Skeletal muscle satellite cell (primary cell): Measurements from ENCODE around the gene VPS11. TPM values are rescaled to one million over a fixed set of nuclear protein-coding genes. Genes with fewer than 3 reads are reported as not detected.
A peak's percentile ranks its signal among the peaks of the same experiment; 100 is the strongest.

Experiments
- H3K27me3 ChIP-seq: 2 replicates; pipeline ENCODE4 v1.7.0; 2013; ENCODE audit warnings: low read length; ENCODE audit not compliant: control insufficient read depth, insufficient read depth
- H3K36me3 ChIP-seq: 2 replicates; pipeline ENCODE4 v1.7.0; 2013; ENCODE audit warnings: mild to moderate bottlenecking, control low read depth, low read length; ENCODE audit not compliant: insufficient read depth
- H3K4me1 ChIP-seq: 2 replicates; pipeline ENCODE4 v1.7.0; 2013; ENCODE audit warnings: low read length; ENCODE audit not compliant: control insufficient read depth, insufficient read depth
- H3K4me2 ChIP-seq: 2 replicates; pipeline ENCODE4 v1.7.0; 2013; ENCODE audit warnings: mild to moderate bottlenecking, low read length
- H3K4me3 ChIP-seq: 2 replicates; pipeline ENCODE4 v1.7.0; 2013; ENCODE audit warnings: low read length
- H3K9ac ChIP-seq: 2 replicates; pipeline ENCODE4 v1.7.0; 2013; ENCODE audit warnings: mild to moderate bottlenecking, low read depth, low read length, moderate library complexity
- H3K9me3 ChIP-seq: replicated peaks from 2 replicates; pipeline ENCODE4 v1.7.0; 2013; ENCODE audit warnings: mild to moderate bottlenecking, control low read depth, low read length
- total RNA-seq: library from RNA; depleted of rRNA; stranded (reverse); fragments of >200 nt; gene quantifications from 2 replicates; pipeline ENCODE4 v1.2.3, GENCODE V29; 2012; rRNA removed

VPS11 gene
- total RNA-seq = 18.6 and 21.0 TPM in 2 replicates

DNA sequence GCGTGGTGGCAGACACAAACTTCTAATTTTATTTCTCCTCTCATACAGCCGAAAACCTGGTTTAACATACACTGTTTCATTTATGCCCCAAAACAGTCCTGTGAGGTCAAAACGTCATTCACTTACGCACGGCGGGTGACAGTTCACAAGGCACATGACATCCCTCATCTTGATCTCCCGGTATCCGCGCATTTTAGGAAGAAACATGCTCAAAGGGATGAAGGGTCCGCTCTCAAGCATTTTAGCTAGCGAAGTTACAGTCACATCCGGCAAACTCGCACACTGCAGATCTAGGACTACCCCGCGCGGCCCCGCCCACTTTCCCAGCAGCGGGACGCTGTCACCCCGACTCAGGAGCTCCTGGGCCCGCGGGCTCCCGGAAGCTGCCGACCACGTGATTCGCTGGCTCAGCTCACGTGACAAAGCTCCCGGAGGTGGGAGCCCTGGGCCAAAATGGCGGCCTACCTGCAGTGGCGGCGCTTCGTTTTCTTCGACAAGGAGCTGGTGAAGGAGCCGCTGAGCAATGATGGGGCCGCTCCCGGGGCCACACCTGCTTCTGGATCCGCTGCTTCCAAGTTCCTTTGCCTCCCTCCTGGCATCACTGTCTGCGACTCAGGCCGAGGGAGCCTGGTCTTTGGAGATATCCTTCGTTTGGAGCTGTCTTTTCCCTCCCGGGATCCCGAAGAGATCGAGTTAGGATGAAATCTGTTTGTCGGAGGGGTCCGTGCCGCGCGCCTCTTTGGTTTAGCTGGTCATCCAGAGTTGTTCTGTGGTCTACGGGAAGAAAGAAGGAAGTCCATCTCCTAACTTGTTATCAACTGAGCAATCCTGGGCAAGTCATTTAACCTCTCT is at the start of gene VPS11:
Gene VPS11, plus strand, starts transcription at position 448 of the 852 bp plus-strand sequence. Its CDS starts 6 bp downstream, at position 454.
- Histone ChIP-seq H3K36me3 (peaks cover 15% of the 10 kb centered on the region), H3K27me3 (no peaks in the 10 kb centered on the region), H3K9ac (peak within 1 kb of the TSS; percentile 93), H3K4me3 (peak within 1 kb of the TSS; percentile 91), H3K4me2 (peak within 1 kb of the TSS; percentile 83), H3K4me1 (peaks cover 10% of the 10 kb centered on the region), H3K9me3 (no peaks in the 10 kb centered on the region)

DNA sequence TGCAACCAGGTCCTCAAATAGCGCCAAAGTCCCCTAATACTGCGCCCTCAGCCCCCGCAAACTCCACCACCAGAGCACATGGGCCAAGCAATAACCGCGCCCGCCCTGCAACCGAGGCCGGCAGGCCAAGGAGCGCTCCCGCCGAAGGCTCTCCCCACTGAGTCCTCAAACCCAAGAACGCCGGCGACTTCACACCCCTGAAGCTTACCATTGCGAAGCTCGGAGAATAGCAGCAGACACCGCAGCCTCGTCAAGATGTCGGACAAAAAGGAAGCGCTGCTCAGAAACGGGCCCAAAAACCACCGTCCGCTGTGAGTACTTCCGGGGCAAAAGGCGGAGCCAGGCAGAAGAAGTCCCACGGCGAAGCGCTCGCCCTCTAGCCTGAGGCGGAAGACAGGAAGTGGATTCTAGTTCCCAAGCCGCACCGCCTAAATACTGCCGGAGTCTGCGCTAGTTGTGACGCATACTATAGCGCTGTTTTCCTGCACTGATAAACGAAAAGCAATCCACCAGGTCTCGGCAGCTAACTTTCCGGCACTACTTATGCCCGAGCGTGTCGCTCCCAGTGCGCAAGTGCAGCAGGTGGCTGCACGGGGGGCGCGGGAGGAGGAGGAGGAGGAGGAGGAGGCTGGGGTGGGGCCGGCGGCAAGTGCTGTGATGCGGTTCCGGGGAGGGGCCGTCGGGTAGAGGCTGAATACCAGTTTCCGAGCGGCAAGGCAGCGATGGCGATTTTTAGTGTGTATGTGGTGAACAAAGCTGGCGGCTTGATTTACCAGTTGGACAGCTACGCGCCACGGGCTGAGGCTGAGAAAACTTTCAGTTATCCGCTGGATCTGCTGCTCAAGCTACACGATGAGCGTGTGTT is 49.3 kb upstream of the VPS11 start, which contains the start of the genes RPS25 and TRAPPC4:
Gene RPS25, minus strand, starts transcription at position 270 of the 865 bp plus-strand sequence. Its CDS starts 59 bp downstream, at position 211.
Gene TRAPPC4, plus strand, starts transcription at position 693 of the 865 bp plus-strand sequence. Its CDS starts 30 bp downstream, at position 723.
- Histone ChIP-seq H3K36me3 (peaks cover 46% of the 10 kb centered on the region), H3K27me3 (no peaks in the 10 kb centered on the region), H3K9me3 (no peaks in the 10 kb centered on the region), H3K4me3 (peak within 1 kb of the TSS; percentile 76), H3K9ac (peak within 1 kb of the TSS; percentile 92), H3K4me2 (peak within 1 kb of the TSS; percentile 92), H3K4me1 (peaks cover 15% of the 10 kb centered on the region)

DNA sequence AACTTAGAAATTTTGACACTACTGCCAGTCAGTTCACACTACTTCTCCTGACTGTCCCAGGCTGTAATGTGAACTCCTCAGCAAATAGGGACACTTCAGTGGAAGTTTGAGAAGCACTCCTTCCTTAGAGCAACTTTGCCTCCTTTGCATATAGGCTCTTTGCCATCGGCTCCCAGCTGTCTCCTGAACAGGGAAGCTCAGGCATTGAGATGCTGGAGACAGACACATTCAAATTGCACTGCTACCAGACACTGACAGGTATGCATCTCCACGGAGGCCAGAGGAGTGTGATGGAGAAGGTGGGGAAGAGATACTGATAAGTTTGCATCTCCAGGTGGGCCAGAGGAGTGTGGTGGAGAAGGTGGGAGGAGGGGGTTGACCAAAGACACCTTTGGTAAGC is 47.6 kb upstream of the VPS11 start:
- Histone ChIP-seq H3K9ac (peak overlapping the region; percentile 92), H3K9me3 (no peaks in the 10 kb centered on the region), H3K4me3 (peak overlapping the region; percentile 76), H3K4me1 (peaks cover 18% of the 10 kb centered on the region), H3K4me2 (peak overlapping the region; percentile 92), H3K36me3 (peaks cover 49% of the 10 kb centered on the region), H3K27me3 (no peaks in the 10 kb centered on the region)

DNA sequence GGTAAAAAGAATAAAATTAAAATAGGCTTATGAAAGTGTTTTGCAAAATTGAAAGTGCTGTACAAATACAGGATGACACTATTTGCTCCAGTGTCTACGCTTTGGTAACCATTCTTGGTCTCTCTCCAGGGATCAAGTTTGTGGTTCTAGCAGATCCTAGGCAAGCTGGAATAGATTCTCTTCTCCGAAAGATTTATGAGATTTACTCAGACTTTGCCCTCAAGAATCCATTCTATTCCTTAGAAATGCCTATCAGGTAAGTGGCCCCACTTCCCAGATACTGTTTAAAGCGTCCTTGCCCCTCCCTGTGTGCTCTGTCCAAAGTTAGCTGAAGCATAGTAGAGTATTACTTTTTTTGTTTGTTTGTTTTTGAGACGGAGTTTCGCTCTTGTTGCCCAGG is 46.0 kb upstream of the VPS11 start:
- no peaks in the 10 kb centered on the region for H3K9me3 ChIP-seq
- no peak overlapping the region for H3K4me3 ChIP-seq
- no peak overlapping the region for H3K4me2 ChIP-seq
- peaks cover 38% of the 10 kb centered on the region for H3K36me3 ChIP-seq
- H3K27me3 ChIP-seq = no peaks in the 10 kb centered on the region
- H3K4me1 ChIP-seq = peaks cover 11% of the 10 kb centered on the region
- H3K9ac ChIP-seq = no peak overlapping the region

DNA sequence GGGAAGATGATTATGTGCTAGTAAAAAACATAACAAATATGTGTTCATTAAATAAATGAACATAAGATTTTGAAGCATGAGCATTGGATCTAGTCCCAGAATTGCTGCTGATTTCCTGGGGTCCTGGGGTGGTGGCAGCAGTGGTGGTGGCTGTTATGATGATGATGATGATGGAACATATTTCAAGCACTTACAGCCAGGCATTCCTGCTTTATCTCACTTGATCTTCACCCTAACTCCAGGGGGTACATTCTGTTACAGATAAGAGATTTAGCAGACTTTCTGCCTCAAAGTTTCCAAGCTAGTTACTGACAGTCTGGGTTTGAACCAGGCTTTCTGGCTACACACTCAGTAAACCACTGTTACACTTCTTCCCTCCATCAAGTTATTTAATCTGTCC is 43.9 kb upstream of the VPS11 start:
- no peak overlapping the region for H3K9ac ChIP-seq
- peaks cover 36% of the 10 kb centered on the region for H3K36me3 ChIP-seq
- H3K4me3 ChIP-seq = no peak overlapping the region
- peaks cover 7% of the 10 kb centered on the region for H3K4me1 ChIP-seq
- no peak overlapping the region for H3K4me2 ChIP-seq
- no peaks in the 10 kb centered on the region for H3K27me3 ChIP-seq
- no peaks in the 10 kb centered on the region for H3K9me3 ChIP-seq

DNA sequence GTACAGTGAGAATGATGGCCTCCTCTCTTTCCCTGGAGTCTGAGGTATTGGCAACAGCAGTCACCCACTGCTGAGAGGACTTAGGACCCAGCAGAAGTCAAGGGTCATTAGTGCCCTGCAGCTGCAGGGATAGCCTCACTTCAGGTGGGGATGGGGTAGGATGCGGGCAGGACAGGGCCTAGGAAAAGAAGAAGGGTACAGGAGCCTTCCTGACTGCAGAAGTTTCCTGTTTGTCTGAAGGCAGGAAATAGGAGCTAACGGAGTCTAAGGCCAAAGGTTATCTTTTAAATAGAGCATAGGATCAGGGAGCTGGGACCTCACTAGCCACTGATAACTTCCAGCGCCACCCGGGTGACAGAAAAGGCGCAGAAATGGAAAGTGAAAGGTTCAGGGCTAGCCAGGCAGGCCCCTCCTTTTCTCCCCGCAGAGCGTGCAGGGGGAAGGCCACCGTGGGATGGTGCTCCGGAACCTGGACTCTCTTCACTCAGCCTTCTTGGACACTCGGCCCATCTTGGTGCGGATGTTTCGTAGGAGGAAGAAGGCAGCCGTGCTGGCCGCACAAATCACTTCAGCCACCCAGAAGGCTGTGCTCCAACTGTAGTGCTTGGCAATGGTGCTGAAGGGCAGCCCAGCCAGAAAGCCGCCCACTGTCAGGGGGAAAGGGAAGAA is 43.1 kb upstream of the VPS11 start:
- peaks cover 36% of the 10 kb centered on the region for H3K36me3 ChIP-seq
- H3K9ac ChIP-seq = no peak overlapping the region
- H3K9me3 ChIP-seq = no peaks in the 10 kb centered on the region
- no peaks in the 10 kb centered on the region for H3K27me3 ChIP-seq
- no peak overlapping the region for H3K4me3 ChIP-seq
- no peak overlapping the region for H3K4me2 ChIP-seq
- peaks cover 9% of the 10 kb centered on the region for H3K4me1 ChIP-seq

DNA sequence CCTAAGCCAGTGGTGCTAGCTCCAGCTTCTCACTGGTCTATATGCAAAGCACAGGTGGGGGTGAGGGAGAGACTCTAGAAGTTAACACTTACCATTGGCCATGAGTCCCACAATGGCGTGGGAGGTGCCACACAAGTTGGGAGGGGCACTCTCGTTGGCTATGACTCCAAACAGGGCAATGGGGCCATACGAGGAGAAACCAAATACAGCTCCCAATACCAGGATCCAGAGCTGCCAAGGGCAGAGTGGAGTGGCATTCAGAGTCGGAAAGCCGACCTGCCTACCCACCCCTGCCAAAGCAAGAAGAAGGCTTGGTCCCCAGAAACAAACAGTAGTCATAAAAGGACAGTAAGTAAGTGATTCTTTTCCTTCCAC is 42.5 kb upstream of the VPS11 start:
- Histone ChIP-seq H3K27me3 (no peaks in the 10 kb centered on the region), H3K36me3 (peaks cover 35% of the 10 kb centered on the region), H3K4me3 (no peak overlapping the region), H3K9me3 (no peaks in the 10 kb centered on the region), H3K4me1 (peaks cover 12% of the 10 kb centered on the region), H3K4me2 (no peak overlapping the region), H3K9ac (no peak overlapping the region)

DNA sequence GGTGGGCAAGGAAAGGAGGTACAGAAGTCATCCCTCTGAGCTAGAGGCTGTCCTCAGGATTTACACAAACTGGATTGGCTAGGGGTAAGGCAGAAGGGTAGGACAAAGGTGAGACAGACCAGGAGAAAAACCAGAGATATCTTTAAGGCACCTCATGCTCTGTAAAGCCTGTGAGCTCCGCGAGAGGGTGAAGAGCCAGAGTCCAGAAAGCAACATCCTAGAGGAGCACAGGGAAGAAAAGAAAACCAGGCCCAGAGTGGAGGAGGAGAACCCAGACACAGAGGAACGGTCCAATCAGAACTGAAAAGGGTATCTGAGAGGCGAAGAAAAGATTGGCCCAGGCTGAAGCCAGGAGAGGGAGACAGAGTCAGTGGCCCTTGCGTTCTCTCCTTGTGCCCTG is 42.1 kb upstream of the VPS11 start:
- no peak overlapping the region for H3K4me2 ChIP-seq
- peaks cover 13% of the 10 kb centered on the region for H3K4me1 ChIP-seq
- H3K36me3 ChIP-seq = peaks cover 33% of the 10 kb centered on the region
- H3K27me3 ChIP-seq = no peaks in the 10 kb centered on the region
- no peak overlapping the region for H3K9ac ChIP-seq
- H3K4me3 ChIP-seq = no peak overlapping the region
- no peaks in the 10 kb centered on the region for H3K9me3 ChIP-seq

DNA sequence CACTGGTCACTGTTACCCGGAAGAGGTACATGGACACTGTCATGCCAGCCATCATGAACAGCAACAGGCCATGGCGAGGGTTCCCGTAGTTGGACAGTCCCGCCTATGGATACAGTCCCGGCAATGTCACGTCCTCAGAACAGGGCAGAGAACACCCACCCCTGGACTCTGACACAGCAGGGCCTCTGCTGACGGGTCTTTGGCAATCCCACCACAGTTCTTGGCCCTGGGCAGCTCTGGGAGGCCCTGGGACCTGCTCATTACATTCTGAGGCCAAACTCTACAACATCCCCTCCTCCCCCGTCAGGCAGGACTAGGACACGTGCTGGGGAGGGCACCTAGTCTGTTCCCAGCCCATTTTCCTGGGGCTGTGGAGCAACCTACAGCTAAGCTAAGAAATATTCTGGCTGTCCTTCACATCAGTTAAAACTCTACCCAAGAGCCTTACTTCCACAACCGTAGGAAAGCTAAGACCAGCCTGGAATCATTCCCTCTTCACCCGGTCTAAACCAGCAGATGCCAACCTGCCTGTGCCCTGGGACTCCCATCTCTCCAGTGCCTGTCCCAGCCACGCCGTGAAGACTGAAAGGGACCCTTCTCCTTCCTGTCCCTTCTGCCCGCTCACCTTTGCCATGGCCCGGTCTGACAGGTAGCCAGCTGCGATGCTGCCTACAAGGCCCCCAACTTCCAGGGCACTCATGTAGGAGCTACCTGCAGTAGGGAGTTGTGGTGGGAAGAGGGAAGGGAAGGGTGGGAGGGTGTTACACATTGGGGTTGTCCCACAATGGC is 41.4 kb upstream of the VPS11 start:
- Histone ChIP-seq H3K9me3 (no peaks in the 10 kb centered on the region), H3K27me3 (no peaks in the 10 kb centered on the region), H3K4me3 (no peak overlapping the region), H3K9ac (no peak overlapping the region), H3K36me3 (peaks cover 33% of the 10 kb centered on the region), H3K4me2 (no peak overlapping the region), H3K4me1 (peaks cover 13% of the 10 kb centered on the region)

DNA sequence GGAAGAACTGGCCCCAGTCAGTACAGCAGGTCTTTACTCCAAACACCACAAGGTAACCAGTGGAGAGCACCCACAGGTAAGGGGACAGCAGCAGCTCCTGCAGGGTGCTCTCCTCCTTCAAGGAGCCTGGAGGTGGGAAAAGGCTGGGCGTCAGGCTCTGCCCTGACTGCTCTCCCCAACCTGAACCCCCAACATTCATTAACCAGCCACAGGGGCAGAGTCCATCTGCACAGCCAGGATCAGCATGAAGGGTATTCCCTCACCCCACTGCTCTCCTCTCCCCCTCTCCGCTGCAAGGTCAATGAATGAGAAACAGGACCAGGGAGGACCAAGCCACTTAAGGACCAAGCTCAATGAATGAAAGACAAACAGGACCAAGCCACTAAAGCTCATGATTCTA is 40.6 kb upstream of the VPS11 start:
- peaks cover 28% of the 10 kb centered on the region for H3K36me3 ChIP-seq
- H3K4me2 ChIP-seq = no peak overlapping the region
- no peaks in the 10 kb centered on the region for H3K27me3 ChIP-seq
- H3K4me1 ChIP-seq = peaks cover 13% of the 10 kb centered on the region
- no peaks in the 10 kb centered on the region for H3K9me3 ChIP-seq
- no peak overlapping the region for H3K4me3 ChIP-seq
- H3K9ac ChIP-seq = no peak overlapping the region
